Endothelial cell of hepatic sinusoid (primary cell): ENCODE measurements around the gene FARS2.

ENCODE experiments used
- in situ Hi-C: cut with HindIII; loops from 2 replicates; pipeline ENCODE4 v1.10.0; 2017; ENCODE audit warnings: low sequenced_read_pairs

Gene FARS2

DNA sequence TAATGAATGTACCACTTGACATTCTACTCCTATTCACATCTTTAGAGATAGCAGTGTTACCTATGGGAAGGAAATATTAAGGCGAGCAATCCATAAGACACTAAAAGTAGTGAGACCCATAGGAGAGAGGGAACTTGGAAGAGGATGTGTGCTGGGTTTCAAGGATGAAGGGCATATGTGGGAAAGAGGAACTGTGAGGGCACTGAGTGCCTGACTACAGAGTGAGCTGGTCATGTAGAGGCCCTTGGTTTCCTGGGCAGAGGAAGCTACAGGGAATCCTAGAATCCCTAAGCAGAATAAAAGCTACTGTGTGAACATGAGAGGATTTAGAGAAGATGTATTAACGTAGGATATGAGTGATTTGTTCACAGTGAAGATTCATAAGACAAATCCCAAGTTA, 262.8 kb downstream of the FARS2 start:
- in situ Hi-C loops, result no loop called here

DNA sequence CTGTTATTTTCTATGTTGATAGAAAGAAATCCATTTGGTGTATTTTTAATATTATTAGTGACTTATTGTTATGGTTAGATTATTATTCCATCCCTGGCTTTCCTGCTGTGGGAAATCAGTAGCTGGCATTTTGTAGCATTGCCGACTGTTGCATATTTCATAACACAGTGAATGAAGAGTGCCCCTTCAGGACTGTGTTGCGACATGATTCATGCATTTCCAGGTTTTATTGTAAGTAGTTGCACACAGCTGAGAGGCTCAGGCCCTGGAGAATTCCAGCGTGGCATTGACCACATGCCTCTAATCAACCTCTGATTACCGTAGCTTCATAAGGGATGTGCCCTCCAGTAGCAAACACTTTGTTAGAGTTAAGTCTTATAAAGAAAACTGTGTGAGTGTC, 263.9 kb downstream of the FARS2 start:
- in situ Hi-C loops, result no loop called here

- in situ Hi-C loops, result no loop called here
Observed at GRCh38 chr6:5529015-5529414, 267.7 kb downstream of the FARS2 start.

DNA sequence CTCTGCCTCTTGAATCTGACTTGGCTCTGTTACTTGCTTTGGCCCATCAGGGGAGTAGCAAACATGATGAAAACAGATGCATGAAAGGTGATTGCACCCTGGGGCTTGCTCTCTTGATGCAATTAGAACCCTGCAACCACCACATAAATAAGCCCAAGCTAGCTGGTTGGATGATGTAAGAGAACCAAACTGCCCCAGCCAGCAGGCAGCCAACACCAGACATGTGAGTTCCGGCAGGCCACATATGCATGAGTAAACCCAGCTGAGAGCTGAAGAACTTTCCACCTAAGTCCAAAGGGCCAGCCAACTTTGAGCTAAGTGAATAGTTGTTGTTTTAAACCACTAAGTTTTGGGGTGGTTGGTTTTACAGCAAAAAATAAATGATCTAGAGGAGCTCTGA, 268.4 kb downstream of the FARS2 start:
- in situ Hi-C loops, result no loop called here

DNA sequence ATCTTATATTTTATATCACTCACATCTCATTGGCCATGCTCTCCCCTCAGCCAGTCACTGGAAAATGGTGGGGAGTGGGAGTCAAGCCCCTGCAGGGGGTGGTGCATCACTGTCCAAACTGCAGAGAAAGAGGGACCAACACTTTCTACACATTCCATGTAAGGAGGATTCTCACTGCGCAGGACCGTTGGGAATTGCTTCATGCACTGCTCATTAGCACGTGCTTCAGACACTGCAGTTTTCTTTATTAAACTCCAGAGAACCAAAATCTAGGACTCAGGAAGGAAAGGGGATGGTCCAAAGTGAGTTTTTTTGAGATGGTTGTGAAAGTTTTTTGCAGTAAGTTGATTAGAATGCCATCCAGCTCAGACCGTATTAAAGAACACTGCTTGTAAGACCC, 269.8 kb downstream of the FARS2 start:
- in situ Hi-C loops, result no loop called here

DNA sequence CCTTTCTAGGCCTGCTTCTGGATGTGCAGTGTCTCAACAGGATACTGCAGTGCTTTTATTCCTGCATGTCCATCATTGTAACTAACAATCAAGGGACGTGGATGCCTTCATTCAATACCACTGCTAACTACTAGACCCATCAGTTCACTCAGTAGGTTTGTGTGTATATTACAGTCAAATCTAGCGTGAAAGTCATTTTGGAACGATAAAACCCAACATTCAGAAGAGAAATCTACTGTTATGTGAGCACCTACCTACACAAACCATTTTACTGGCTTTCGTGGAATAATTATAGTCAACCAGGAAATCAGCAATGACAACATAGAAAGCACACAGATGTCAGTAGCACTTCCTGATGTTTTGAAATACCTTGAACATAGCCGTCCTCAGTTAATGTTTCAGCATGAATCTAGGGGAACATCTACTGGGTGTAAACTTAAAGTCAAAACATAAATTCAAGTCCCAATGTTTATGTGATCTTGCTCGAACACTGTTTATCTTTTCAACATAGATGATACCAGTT, 270.6 kb downstream of the FARS2 start:
- in situ Hi-C loops, result no loop called here

DNA sequence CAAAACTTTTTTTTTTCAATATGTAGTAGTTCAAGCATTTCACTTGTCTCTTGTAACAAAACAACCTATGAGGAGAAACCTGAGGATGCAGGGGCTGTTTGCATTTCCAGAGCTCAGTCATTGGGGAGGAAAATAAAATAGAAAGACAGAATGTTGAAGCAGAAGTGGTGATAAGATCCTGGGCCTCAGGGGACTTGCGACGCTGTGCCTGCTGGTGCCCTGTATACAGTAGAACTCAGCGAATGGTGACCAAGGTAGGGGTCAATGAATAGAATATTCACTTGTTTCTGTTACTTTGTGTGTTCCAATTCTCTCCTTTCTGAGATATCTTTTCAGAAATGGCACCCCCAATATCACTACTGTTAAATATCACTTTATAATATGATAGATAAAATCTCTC, 271.6 kb downstream of the FARS2 start:
- in situ Hi-C loops, result no loop called here

DNA sequence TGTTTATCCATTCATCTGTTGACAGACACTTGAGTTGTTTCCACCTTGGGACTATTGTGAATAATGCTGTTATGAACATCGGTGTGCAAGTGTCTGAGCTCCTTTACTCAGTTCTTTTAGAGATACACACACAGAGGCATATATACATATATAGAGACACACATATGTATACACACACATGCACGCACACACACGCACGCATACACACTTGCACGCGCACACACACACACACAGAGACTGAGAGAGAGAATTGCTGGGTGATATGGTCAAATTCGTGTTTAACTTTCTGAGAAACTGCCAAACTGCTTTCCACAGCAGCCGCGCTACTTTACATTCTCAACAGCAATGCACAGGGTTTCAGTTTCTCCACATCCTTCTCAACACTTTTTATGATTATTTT, 273.3 kb downstream of the FARS2 start:
- in situ Hi-C loops, result no loop called here

- in situ Hi-C loops, result no loop called here
Observed at GRCh38 chr6:5536644-5537043, 275.3 kb downstream of the FARS2 start.

- in situ Hi-C loops, result no loop called here
Observed at GRCh38 chr6:5537132-5537531, 275.8 kb downstream of the FARS2 start.

DNA sequence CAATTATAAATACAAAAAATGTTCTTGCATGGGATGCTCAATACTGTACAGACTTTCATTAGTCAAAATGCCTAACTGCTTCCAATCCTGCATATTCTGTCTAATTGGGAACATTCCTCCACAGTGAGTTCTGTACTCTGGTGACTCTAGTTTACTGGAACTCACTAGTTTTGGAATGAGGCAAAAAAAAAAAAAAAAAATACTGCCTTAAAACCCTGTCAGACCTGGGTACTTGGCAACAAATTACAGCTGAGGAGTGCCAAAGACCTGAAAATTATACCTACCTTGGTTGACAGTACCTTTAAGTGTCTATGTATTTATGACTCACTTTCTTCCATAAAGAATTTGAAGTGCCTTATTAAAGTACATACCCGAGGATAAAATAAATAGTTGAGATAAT, 276.7 kb downstream of the FARS2 start:
- in situ Hi-C loops, result no loop called here

DNA sequence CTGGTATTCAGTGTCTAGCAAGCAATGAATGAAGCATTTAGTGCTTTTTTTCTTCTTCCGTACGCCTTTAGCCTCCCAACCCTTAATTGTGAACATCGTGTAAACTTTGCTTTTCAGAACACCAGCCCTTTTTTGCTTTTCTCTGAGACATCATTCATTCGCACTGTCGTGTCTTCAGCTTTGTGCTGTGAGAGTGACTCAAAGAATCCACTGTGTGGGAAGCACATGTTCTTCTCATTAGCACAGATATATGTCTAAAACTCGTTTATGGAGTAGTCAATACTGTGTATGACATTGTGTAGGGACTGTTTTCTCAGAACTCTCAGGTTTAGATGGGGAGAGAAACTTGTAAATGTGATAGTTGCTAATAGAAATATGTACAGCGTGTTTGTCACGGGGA, 279.1 kb downstream of the FARS2 start:
- in situ Hi-C loops, result no loop called here

DNA sequence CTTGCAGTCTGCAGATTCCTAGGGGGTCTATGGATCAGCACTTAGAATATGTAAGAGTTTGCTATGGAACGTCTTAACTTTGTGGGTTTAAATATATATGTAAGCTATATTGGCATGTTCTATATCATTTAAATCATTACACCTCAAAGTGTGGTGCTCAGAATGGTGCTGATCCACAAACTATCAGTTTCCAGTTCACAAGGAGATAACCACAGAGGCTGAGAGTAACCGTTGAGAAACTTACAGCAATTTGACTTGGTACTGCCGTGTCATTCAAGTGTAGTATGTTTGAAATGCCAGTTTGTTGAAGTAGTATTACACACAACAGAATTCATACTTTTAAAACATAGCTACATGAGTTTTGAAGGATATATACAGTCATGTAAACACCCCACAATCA, 279.7 kb downstream of the FARS2 start:
- in situ Hi-C loops, result no loop called here

DNA sequence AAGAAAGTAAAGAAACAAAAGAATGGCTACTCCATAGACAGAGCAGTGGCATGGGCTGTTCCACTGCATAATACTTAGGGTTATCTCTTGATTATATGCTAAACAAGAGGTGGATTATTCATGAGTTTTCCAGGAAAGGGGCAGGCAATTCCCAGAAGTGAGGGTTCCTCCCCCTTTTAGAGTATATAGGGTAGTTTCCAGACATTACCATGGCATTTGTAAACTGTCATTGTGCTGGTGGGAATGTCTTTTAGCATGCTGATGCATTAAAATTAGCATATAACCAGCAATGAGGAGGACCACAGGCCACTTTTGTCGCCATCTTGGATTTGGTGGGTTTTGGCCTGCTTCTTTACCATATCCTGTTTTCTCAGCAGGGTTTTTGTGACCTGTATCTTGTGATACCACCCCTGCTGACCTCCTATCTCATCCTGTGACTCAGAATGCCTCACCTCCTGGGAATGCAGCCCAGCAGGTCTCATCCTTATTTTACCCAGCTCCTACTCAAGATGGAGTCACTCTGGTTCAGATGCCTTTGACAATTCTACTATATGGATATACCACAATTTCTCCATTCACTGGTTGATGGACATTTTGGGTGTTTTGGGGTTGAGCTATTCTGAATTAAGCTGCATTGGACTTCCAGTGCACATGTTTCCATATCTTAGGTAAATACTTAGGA, 280.6 kb downstream of the FARS2 start:
- in situ Hi-C loops, result no loop called here

DNA sequence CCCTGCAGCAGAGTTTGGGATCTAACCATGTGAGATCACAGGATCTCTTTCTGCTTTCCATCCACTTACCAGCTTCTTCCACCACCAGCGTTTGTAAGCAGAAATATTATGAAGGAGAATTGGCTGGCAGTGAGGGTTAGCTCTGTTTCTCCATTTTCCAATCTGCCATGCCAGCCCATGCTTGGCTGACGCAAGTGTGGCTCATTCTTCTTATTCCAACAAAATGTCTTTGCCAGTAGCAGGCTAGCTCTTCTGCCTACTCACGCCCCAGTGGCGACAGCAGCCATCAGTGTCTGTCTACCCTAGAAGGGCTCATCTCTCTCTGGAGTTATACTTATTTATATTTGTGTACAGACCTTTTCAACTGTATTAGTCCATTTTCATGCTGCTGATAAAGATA, 286.2 kb downstream of the FARS2 start:
- in situ Hi-C loops, result no loop called here

GRCh38 chr6:5550631-5551030, 289.3 kb downstream of the FARS2 start:
- in situ Hi-C loops, result no loop called here

- in situ Hi-C loops, result no loop called here
Observed at GRCh38 chr6:5552243-5552642, 290.9 kb downstream of the FARS2 start.

- in situ Hi-C loops, result no loop called here
Observed at GRCh38 chr6:5553767-5554166, 292.5 kb downstream of the FARS2 start.

GRCh38 chr6:5554226-5554625, 292.9 kb downstream of the FARS2 start:
- in situ Hi-C loops, result no loop called here

GRCh38 chr6:5556011-5556410, 294.7 kb downstream of the FARS2 start:
- in situ Hi-C loops, result loop anchor here (5.0 kb wide), 1 partner anchor 51 kb away; no protein-coding TSS in a partner anchor

DNA sequence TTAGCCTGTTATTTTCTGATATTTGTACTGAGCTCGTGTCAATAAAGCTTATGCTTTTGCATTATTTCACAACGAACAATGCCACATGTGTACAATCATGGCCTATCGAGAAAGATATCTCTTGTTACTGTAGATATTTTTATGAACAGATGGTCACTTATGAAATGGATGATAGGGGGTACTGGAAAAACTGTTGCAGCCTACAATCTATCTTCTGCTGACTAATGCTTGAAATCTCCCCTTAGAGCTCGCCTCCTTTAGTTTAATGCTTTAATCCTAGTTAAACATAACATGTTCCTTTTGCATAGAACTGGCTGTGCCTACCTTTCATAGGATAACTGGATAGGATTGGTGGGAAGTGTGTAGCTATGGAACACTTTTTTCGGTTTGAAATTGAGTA, 296.2 kb downstream of the FARS2 start:
- in situ Hi-C loops, result loop anchor here (5.0 kb wide), 1 partner anchor 50 kb away; no protein-coding TSS in a partner anchor

GRCh38 chr6:5559651-5560050, 298.3 kb downstream of the FARS2 start:
- in situ Hi-C loops, result loop anchor here (5.0 kb wide), 1 partner anchor 48 kb away; no protein-coding TSS in a partner anchor

DNA sequence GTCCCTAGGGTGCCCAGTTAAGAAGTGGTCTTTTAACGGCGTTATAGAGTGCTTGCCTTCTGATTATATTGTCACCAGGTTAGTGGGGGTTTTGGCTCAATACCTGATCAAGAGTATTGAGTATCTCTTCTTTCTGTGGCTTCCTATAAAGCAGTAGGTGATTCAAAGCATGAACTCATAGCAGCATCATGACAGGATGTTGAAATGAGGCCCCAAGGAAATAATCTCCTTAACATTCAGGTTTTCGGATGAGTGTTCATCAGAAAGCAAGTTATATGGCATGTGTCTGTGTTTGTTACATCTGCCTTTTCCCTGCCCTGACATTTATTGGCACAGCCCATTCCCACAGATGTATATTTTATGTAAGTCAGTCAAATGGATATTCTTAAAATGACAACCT, 301.0 kb downstream of the FARS2 start:
- in situ Hi-C loops, result no loop called here
